Activated CD8-positive, alpha-beta T cell treated with anti-CD3 and anti-CD28 coated beads, Interleukin-2, amount 10 ng/mL, durations not matched to agents 7 days and 5 days (primary cell): ENCODE results near the gene ZFP14. TPM values are rescaled to one million over a fixed set of nuclear protein-coding genes. Genes with fewer than 3 reads are reported as not detected.
A peak's percentile ranks its signal among the peaks of the same experiment; 100 is the strongest.
"Not testable (repeated sequence)": the region's sequence is repeated elsewhere in the genome, so short reads cannot be mapped to it uniquely, and the experiment has no call there.

Source experiments
- ATAC-seq: fragments of 150-1000 bp; cut with Tn5 transposase; one replicate; pipeline ENCODE4 v1.10.0; 2021; ENCODE audit warnings: moderate library complexity
- CTCF ChIA-PET: fragments of 350-600 bp; sonication (Branson Sonifier 250); formaldehyde crosslinking; loops from one replicate; lab custom pipeline; 2021; ENCODE audit warnings: antibody characterized with exemption; lab: Charles Lee
- POLR2A ChIA-PET: fragments of 350-600 bp; sonication (Branson Sonifier 250); formaldehyde crosslinking; loops from one replicate; lab custom pipeline; 2021; ENCODE audit warnings: antibody characterized with exemption; lab: Charles Lee
- DNase-seq: peaks from one replicate; pipeline ENCODE4 v3.0.0-alpha.2; 2020
- H3K27ac Mint-ChIP-seq: one replicate; pipeline ENCODE4 v1.8.0; 2021; ENCODE audit warnings: mild to moderate bottlenecking, mixed read lengths
- H3K27me3 Mint-ChIP-seq: one replicate; pipeline ENCODE4 v1.8.0; 2021; ENCODE audit warnings: low read depth, mixed read lengths
- H3K36me3 Mint-ChIP-seq: one replicate; pipeline ENCODE4 v1.8.0; 2021; ENCODE audit warnings: low read depth, mixed read lengths
- H3K4me1 Mint-ChIP-seq: one replicate; pipeline ENCODE4 v1.8.0; 2021; ENCODE audit warnings: low read depth, mixed read lengths
- H3K4me3 Mint-ChIP-seq: one replicate; pipeline ENCODE4 v1.8.0; 2021; ENCODE audit warnings: mild to moderate bottlenecking, mixed read lengths
- H3K9me3 Mint-ChIP-seq: one replicate; pipeline ENCODE4 v1.8.0; 2022; ENCODE audit warnings: mixed read lengths; ENCODE audit not compliant: insufficient read depth
- total RNA-seq, 2 experiments: library from RNA; stranded (reverse); gene quantifications; one replicate each; pipeline ENCODE4 v1.2.3, GENCODE V29; 2021

ZFP14 gene
- total RNA-seq, 2 experiments from 2014 or later, result 4.1 to 5.4 TPM

- Mint-ChIP-seq H3K9me3 (peaks cover 41% of the 10 kb centered on the region), H3K27ac (no peak overlapping the region), H3K4me3 (no peak overlapping the region), H3K36me3 (peaks cover 73% of the 10 kb centered on the region), H3K27me3 (no peaks in the 10 kb centered on the region), H3K4me1 (no peaks in the 10 kb centered on the region)
- ChIA-PET POLR2A (no interaction called here), CTCF (no interaction called here)
- ATAC-seq (no peak), DNase-seq (no peak)
Observed at GRCh38 chr19:36398571-36398970, 19.6 kb upstream of the ZFP14 start.

- no peaks in the 10 kb centered on the region for H3K27me3 Mint-ChIP-seq
- ChIA-PET POLR2A (no interaction called here), CTCF (no interaction called here)
- H3K4me1 Mint-ChIP-seq, result no peaks in the 10 kb centered on the region
- no peak overlapping the region for H3K27ac Mint-ChIP-seq
- peaks cover 49% of the 10 kb centered on the region for H3K9me3 Mint-ChIP-seq
- peaks cover 56% of the 10 kb centered on the region for H3K36me3 Mint-ChIP-seq
- H3K4me3 Mint-ChIP-seq, result no peak overlapping the region
- no peak for DNase-seq
- no peak for ATAC-seq
Observed at GRCh38 chr19:36392916-36393673, 14.1 kb upstream of the ZFP14 start.

GRCh38 chr19:36379510-36379819 is 464 bp upstream of the ZFP14 start:
- ChIA-PET POLR2A (interaction anchor here (1.1 kb wide), 1 partner anchor 459 kb away, joined by 4 read pairs; the partner anchor contains the start of gene ZNF790), CTCF (interaction anchor here (1.4 kb wide), 1 partner anchor 117 kb away, joined by 3 read pairs; no protein-coding TSS in a partner anchor)
- peak overlapping the region; percentile 84 for H3K4me3 Mint-ChIP-seq
- peaks cover 26% of the 10 kb centered on the region for H3K36me3 Mint-ChIP-seq
- H3K9me3 Mint-ChIP-seq, result peaks cover 14% of the 10 kb centered on the region
- H3K27ac Mint-ChIP-seq, result peak overlapping the region; percentile 49
- ATAC-seq, result no peak
- no peaks in the 10 kb centered on the region for H3K27me3 Mint-ChIP-seq
- peaks cover 18% of the 10 kb centered on the region for H3K4me1 Mint-ChIP-seq
- peak; percentile 21 for DNase-seq

- Mint-ChIP-seq H3K27me3 (no peaks in the 10 kb centered on the region), H3K4me3 (peak overlapping the region; percentile 84), H3K4me1 (peaks cover 18% of the 10 kb centered on the region), H3K36me3 (peaks cover 31% of the 10 kb centered on the region), H3K9me3 (peaks cover 10% of the 10 kb centered on the region), H3K27ac (no peak overlapping the region)
- no peak for ATAC-seq
- no peak for DNase-seq
- CTCF ChIA-PET, result no interaction called here
- POLR2A ChIA-PET, result no interaction called here
Observed at GRCh38 chr19:36377541-36378178, 1.3 kb downstream of the ZFP14 start.

- CTCF ChIA-PET, result no interaction called here
- no peak for DNase-seq
- no peaks in the 10 kb centered on the region for H3K27me3 Mint-ChIP-seq
- peaks cover 12% of the 10 kb centered on the region for H3K4me1 Mint-ChIP-seq
- H3K9me3 Mint-ChIP-seq, result peaks cover 20% of the 10 kb centered on the region
- POLR2A ChIA-PET, result no interaction called here
- no peak for ATAC-seq
- no peak overlapping the region for H3K27ac Mint-ChIP-seq
- H3K4me3 Mint-ChIP-seq, result no peak overlapping the region
- H3K36me3 Mint-ChIP-seq, result peaks cover 42% of the 10 kb centered on the region
Observed at GRCh38 chr19:36373638-36374156, 5.3 kb downstream of the ZFP14 start.

GRCh38 chr19:36371886-36372285 is 7.1 kb downstream of the ZFP14 start:
- Mint-ChIP-seq H3K27ac (no peak overlapping the region), H3K9me3 (peaks cover 26% of the 10 kb centered on the region), H3K4me3 (no peak overlapping the region), H3K27me3 (no peaks in the 10 kb centered on the region), H3K4me1 (no peaks in the 10 kb centered on the region), H3K36me3 (peaks cover 56% of the 10 kb centered on the region)
- ATAC-seq (no peak), DNase-seq (no peak)
- ChIA-PET POLR2A (no interaction called here), CTCF (no interaction called here)

GRCh38 chr19:36363845-36364244 is 15.2 kb downstream of the ZFP14 start:
- Mint-ChIP-seq H3K27ac (no peak overlapping the region), H3K27me3 (no peaks in the 10 kb centered on the region), H3K9me3 (peaks cover 30% of the 10 kb centered on the region), H3K4me3 (no peak overlapping the region), H3K4me1 (no peaks in the 10 kb centered on the region), H3K36me3 (peaks cover 78% of the 10 kb centered on the region)
- CTCF ChIA-PET, result no interaction called here
- DNase-seq (no peak), ATAC-seq (no peak)
- POLR2A ChIA-PET, result no interaction called here

- ChIA-PET POLR2A (no interaction called here), CTCF (no interaction called here)
- ATAC-seq (no peak), DNase-seq (no peak)
- Mint-ChIP-seq H3K36me3 (peaks cover 47% of the 10 kb centered on the region), H3K27me3 (no peaks in the 10 kb centered on the region), H3K4me1 (no peaks in the 10 kb centered on the region), H3K9me3 (peaks cover 51% of the 10 kb centered on the region), H3K4me3 (no peak overlapping the region), H3K27ac (no peak overlapping the region)
Observed at GRCh38 chr19:36340786-36341372, 38.1 kb downstream of the ZFP14 start.

GRCh38 chr19:36331353-36332228 is 47.4 kb downstream of the ZFP14 start:
- ChIA-PET CTCF (no interaction called here), POLR2A (no interaction called here)
- peak overlapping the region; percentile 30 for H3K27ac Mint-ChIP-seq
- H3K4me1 Mint-ChIP-seq, result peaks cover 21% of the 10 kb centered on the region
- H3K36me3 Mint-ChIP-seq, result peaks cover 47% of the 10 kb centered on the region
- peak overlapping the region; percentile 71 for H3K4me3 Mint-ChIP-seq
- no peaks in the 10 kb centered on the region for H3K27me3 Mint-ChIP-seq
- H3K9me3 Mint-ChIP-seq, result peaks cover 52% of the 10 kb centered on the region
- ATAC-seq (peak; percentile 95), DNase-seq (peak; percentile 83)

GRCh38 chr19:36330216-36330615 is 48.8 kb downstream of the ZFP14 start:
- Mint-ChIP-seq H3K4me1 (peaks cover 21% of the 10 kb centered on the region), H3K27ac (no peak overlapping the region), H3K9me3 (peaks cover 66% of the 10 kb centered on the region), H3K4me3 (no peak overlapping the region), H3K36me3 (peaks cover 55% of the 10 kb centered on the region), H3K27me3 (no peaks in the 10 kb centered on the region)
- POLR2A ChIA-PET, result no interaction called here
- CTCF ChIA-PET, result no interaction called here
- ATAC-seq (no peak), DNase-seq (no peak)

GRCh38 chr19:36329534-36329933 is 49.5 kb downstream of the ZFP14 start:
- Mint-ChIP-seq H3K4me1 (peaks cover 21% of the 10 kb centered on the region), H3K36me3 (peaks cover 57% of the 10 kb centered on the region), H3K9me3 (peaks cover 71% of the 10 kb centered on the region)
- H3K4me3 Mint-ChIP-seq, H3K27me3 Mint-ChIP-seq, CTCF ChIA-PET, ATAC-seq, POLR2A ChIA-PET, DNase-seq, H3K27ac Mint-ChIP-seq: not testable (repeated sequence)
